Stimulated activated CD4-positive, alpha-beta T cell treated with anti-CD3 and anti-CD28 coated beads, Interleukin-2, amount 100 ng/mL, for 4 hours (primary cell): ENCODE data around the gene CREB3L4.
"Not testable (repeated sequence)": the region's sequence is repeated elsewhere in the genome, so short reads cannot be mapped to it uniquely, and the experiment has no call there.

Experiments used
- DNase-seq: peaks from one replicate; pipeline ENCODE4 v3.0.0-alpha.2; 2020; ENCODE audit warnings: low read depth

Gene CREB3L4

GRCh38 chr1:153959454-153959853, 8.2 kb upstream of the CREB3L4 start:
- no peak for DNase-seq

GRCh38 chr1:153960206-153960605, 7.5 kb upstream of the CREB3L4 start:
- DNase-seq, result no peak

GRCh38 chr1:153961421-153961820, 6.3 kb upstream of the CREB3L4 start:
- no peak for DNase-seq

- DNase-seq, result no peak
Observed at GRCh38 chr1:153962088-153963029, 5.3 kb upstream of the CREB3L4 start.

GRCh38 chr1:153963030-153963849, 4.5 kb upstream of the CREB3L4 start, which contains the start of gene SLC39A1:
Gene SLC39A1 (minus strand): TSS chr1:153963537. CDS start chr1:153962715, 822 bp downstream.
- peak; percentile 91 for DNase-seq

- no peak for DNase-seq
Observed at GRCh38 chr1:153963850-153964331, 3.8 kb upstream of the CREB3L4 start.

GRCh38 chr1:153968000-153968363, 280 bp downstream of the CREB3L4 start:
- DNase-seq, result no peak

- no peak for DNase-seq
Observed at GRCh38 chr1:153968408-153968807, 706 bp downstream of the CREB3L4 start.

GRCh38 chr1:153968972-153969371, 1.3 kb downstream of the CREB3L4 start:
- no peak for DNase-seq

GRCh38 chr1:153970346-153970745, 2.6 kb downstream of the CREB3L4 start:
- DNase-seq, result no peak

GRCh38 chr1:153973071-153973470, 5.4 kb downstream of the CREB3L4 start:
- no peak for DNase-seq

GRCh38 chr1:153973525-153973924, 5.8 kb downstream of the CREB3L4 start:
- DNase-seq, result no peak

GRCh38 chr1:153976819-153977249, 9.1 kb downstream of the CREB3L4 start:
- no peak for DNase-seq

- DNase-seq, result peak; percentile 79
Observed at GRCh38 chr1:153977250-153978240, 9.8 kb downstream of the CREB3L4 start, which contains the start of gene JTB. Gene JTB (minus strand): TSS chr1:153977674. CDS start chr1:153977252, 422 bp downstream.

- DNase-seq, result no peak
Observed at GRCh38 chr1:153978274-153978909, 10.7 kb downstream of the CREB3L4 start.

- not testable (repeated sequence) for DNase-seq
Observed at GRCh38 chr1:153979091-153979490, 11.4 kb downstream of the CREB3L4 start.

- DNase-seq, result not testable (repeated sequence)
Observed at GRCh38 chr1:153981735-153982134, 14.0 kb downstream of the CREB3L4 start.

- DNase-seq, result no peak
Observed at GRCh38 chr1:153984123-153984894, 16.6 kb downstream of the CREB3L4 start.

GRCh38 chr1:153985341-153985912, 17.7 kb downstream of the CREB3L4 start:
- peak; percentile 48 for DNase-seq
